ENCODE results near the gene DNAH3.

DNA sequence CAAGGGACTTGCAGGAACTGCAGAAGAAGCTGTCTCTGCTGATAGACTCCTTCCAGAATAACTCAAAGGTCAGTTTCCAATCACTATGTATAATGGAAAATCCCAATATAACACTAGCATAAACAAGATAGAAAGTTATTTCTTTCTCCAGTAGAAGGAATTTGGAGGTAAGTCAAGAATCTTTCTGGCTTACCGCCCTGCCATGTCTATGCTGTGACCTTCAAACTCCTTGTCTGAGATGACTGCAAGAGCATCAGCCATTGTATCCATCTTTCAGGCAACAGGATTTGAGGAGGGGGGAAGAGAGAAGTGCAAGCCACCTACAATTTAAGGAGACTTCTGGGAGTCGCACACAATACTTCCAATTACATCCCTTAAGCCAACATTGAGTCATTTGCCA is 10.6 kb upstream of the DNAH3 start:
- TF ChIP-seq CTCF (conservative IDR thresholded peaks at IDR 0.05; ENCODE audit: low read length) (no peak), EZH2phosphoT487 (IDR thresholded peaks at IDR 0.05; ENCODE audit: borderline replicate concordance) (no peak)

Data from Loucy (cell line).